Upper lobe of left lung (tissue), 6 donors: ENCODE measurements around the gene CATSPER3. TPM values are rescaled to one million over a fixed set of nuclear protein-coding genes. Genes with fewer than 3 reads are reported as not detected.

ENCODE experiments used
- ATAC-seq, 2 donors: fragments of 200-7000 bp; cut with Tn5 transposase; one replicate each; pipeline ENCODE4 v1.9.1; 2022; ENCODE audit warnings: mild to moderate bottlenecking in 2 of 2, moderate library complexity in 2 of 2; ENCODE audit not compliant: low FRiP score in 2 of 2
- DNase-seq, 2 donors: peaks; one replicate each; pipeline ENCODE4 v3.0.0-alpha.2; 2019 to 2020
- H3K27ac ChIP-seq, 4 donors: fragments of 200-600 bp; sonication (generic); one replicate each; pipeline ENCODE4 v1.5.1; 2016 to 2019
- H3K27me3 ChIP-seq, 4 donors: fragments of 200-600 bp; sonication (generic); one replicate each; pipeline ENCODE4 v1.5.1; 2017 to 2019
- H3K36me3 ChIP-seq, 4 donors: fragments of 200-600 bp; sonication (generic); one replicate each; pipeline ENCODE4 v1.5.1; 2016 to 2019
- H3K4me1 ChIP-seq, 4 donors: fragments of 200-600 bp; sonication (generic); one replicate each; pipeline ENCODE4 v1.5.1; 2018 to 2019
- H3K4me3 ChIP-seq, 4 donors: fragments of 200-600 bp; sonication (generic); one replicate each; pipeline ENCODE4 v1.5.1; 2017 to 2019; ENCODE audit warnings: mild to moderate bottlenecking in 2 of 4, moderate library complexity in 1 of 4
- H3K9me3 ChIP-seq, 4 donors: fragments of 200-600 bp; sonication (generic); one replicate each; pipeline ENCODE4 v1.5.1; 2018 to 2019
- EP300 ChIP-seq, 4 donors: sonication (generic); formaldehyde crosslinking; IDR thresholded peaks; one replicate each; pipeline ENCODE4 v1.5.1; 2017; ENCODE audit warnings: antibody characterized with exemption in 4 of 4, control low read depth in 2 of 4
- POLR2A ChIP-seq, 4 donors: fragments of 450-650 bp; IDR thresholded peaks; one replicate each; pipeline ENCODE4 v1.5.1; 2016 to 2017; ENCODE audit warnings: antibody characterized with exemption in 4 of 4, mild to moderate bottlenecking in 2 of 4
- POLR2AphosphoS5 ChIP-seq, 2 donors: sonication (generic); formaldehyde crosslinking; IDR thresholded peaks; one replicate each; pipeline ENCODE4 v1.5.1; 2017; ENCODE audit warnings: antibody characterized with exemption in 2 of 2
- WGBS, 2 donors: methylation state at CpG; one replicate each; pipeline ENCODE4 v1.1.5; 2017 to 2018; 5-methylcytosine and 5-hydroxymethylcytosine counted together
- total RNA-seq, 6 donors: library from RNA; depleted of rRNA in 4 of 6; stranded (reverse); fragments of >200 nt in 4 of 6; gene quantifications; one replicate each; pipeline versions ENCODE4 v1.1.0 to v1.2.1, GENCODE V29; 2016 to 2021
- TF ChIP-seq, protein P1 (sequence below), 6 experiments: fragments of 450-650 bp in 4 of 6; fragments of 200-600 bp in 2 of 6; sonication (generic) in 2 of 6; IDR thresholded peaks; one replicate each; pipeline ENCODE4 v1.5.1; 2016 to 2019; ENCODE audit warnings: antibody characterized with exemption in 6 of 6
- donor health status: DM: no; HTN: no; CAD: no; lungs with moderate emphysema.
- donor health status: DM: no; HTN: yes; CAD: no; lungs with severe emphysema.

Gene CATSPER3
- total RNA-seq, 6 donors from 2014 or later = 0.67 to 1.7 TPM; not detected in 4

DNA sequence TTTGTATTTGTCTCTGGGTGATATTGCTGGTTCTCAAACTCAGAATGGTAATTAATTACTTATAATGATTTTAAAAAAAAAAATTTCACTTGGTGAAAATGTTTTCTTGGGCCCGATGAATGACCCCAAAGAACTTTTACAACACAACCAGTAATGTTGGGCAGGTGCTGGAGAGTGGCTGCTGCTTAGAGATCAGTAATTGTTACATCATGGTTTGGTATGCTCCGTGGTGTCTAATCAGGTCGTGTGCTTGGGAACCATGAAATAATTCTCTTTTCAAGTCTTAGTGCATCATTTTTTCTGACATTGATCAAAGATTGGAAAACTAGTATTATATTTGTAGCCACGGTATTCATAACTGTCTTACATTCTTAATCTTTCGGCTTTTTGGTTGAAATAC is 33.5 kb upstream of the CATSPER3 start:
- H3K27me3 ChIP-seq = no peaks in the 10 kb centered on the region
- ATAC-seq (no peak), DNase-seq (no peak)
- no peak overlapping the region for H3K27ac ChIP-seq
- peaks cover 0 to 53% (median 22%) of the 10 kb centered on the region in 4 donors for H3K36me3 ChIP-seq
- no peak overlapping the region for H3K4me3 ChIP-seq
- no peaks in the 10 kb centered on the region for H3K9me3 ChIP-seq
- WGBS, 2 donors = 94% methylated on average over 5 of the region's 5 CpGs
- TF ChIP-seq POLR2A (IDR thresholded peaks at IDR 0.05) (no peak), EP300 (IDR thresholded peaks at IDR 0.05) (no peak), POLR2AphosphoS5 (IDR thresholded peaks at IDR 0.05) (no peak)
- TF ChIP-seq, protein P1, sequence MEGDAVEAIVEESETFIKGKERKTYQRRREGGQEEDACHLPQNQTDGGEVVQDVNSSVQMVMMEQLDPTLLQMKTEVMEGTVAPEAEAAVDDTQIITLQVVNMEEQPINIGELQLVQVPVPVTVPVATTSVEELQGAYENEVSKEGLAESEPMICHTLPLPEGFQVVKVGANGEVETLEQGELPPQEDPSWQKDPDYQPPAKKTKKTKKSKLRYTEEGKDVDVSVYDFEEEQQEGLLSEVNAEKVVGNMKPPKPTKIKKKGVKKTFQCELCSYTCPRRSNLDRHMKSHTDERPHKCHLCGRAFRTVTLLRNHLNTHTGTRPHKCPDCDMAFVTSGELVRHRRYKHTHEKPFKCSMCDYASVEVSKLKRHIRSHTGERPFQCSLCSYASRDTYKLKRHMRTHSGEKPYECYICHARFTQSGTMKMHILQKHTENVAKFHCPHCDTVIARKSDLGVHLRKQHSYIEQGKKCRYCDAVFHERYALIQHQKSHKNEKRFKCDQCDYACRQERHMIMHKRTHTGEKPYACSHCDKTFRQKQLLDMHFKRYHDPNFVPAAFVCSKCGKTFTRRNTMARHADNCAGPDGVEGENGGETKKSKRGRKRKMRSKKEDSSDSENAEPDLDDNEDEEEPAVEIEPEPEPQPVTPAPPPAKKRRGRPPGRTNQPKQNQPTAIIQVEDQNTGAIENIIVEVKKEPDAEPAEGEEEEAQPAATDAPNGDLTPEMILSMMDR (IDR thresholded peaks at IDR 0.05) = no peak
- H3K4me1 ChIP-seq = no peaks in the 10 kb centered on the region

DNA sequence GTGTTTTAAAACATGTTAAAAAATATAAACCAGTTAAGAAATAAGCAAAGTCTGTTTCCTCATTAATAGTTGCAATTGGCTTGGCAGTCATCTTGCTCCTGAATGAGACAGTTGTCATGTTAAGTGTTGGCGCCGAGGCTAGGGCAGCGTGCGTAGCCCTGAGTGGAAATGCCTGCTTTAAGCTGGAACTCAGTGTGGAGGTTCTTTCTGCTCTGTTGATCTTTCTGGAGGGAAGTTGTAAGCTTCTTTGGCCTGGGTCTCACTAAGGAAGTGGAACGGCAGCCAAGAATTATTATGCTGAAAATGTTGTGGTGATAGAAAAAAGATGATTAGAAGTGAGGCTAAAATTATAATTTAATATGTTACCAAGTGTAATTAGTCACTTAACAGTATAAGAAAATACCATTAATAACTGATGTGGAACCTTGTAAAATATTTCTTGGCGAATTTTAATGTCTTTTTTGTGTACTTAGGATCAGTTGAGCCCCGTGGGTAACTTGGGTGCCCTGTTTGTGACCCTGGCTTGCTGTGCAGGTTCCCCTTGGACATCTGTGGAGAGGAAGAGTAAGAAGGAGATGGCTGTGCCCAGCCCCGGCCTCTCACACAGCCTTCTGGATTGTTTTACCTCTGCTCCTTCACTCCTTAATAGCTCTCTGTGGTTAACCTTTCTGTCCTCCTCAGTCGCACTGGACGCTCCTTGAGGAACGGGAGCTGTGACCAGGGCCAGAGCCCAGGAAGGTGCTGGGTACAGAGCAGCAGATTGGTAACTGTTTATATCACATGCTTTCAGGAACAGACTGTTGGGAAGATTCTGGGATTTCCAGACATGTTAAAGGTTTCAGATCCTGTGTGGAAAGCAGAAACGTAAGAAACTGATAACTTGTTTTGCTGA is 31.8 kb upstream of the CATSPER3 start:
- no peak for TF ChIP-seq POLR2AphosphoS5 (IDR thresholded peaks at IDR 0.05)
- TF ChIP-seq, protein P1 (IDR thresholded peaks at IDR 0.05) = no peak
- no peak for TF ChIP-seq EP300 (IDR thresholded peaks at IDR 0.05)
- no peak for TF ChIP-seq POLR2A (IDR thresholded peaks at IDR 0.05)
- H3K27me3 ChIP-seq = no peaks in the 10 kb centered on the region
- H3K27ac ChIP-seq = no peak overlapping the region
- WGBS, 2 donors = 78% methylated on average over 12 of the region's 12 CpGs
- no peak for ATAC-seq
- no peaks in the 10 kb centered on the region for H3K4me1 ChIP-seq
- peaks cover 0 to 37% (median 15%) of the 10 kb centered on the region in 4 donors for H3K36me3 ChIP-seq
- no peak for DNase-seq
- H3K4me3 ChIP-seq = no peak overlapping the region
- H3K9me3 ChIP-seq = no peaks in the 10 kb centered on the region

DNA sequence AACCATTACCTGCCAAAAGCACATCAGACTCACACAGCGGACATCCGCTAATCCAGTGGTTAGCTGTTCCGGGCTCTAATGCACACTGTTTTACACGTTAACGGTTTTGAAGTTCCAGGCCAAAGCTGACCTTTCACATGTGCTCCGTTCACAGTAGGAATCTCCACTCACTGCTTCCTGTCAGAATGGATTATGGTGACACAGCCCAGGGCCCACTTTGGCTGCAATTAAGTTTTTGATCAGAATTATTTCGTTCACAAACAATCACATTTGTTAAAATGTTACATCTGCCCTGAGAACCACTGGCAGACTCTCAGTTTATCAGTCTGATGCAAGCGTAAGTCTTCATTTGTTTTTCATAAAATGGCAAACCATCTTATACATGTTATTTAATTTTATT is 30.2 kb upstream of the CATSPER3 start:
- H3K27me3 ChIP-seq = no peaks in the 10 kb centered on the region
- ATAC-seq (no peak), DNase-seq (no peak)
- TF ChIP-seq POLR2AphosphoS5 (IDR thresholded peaks at IDR 0.05) = no peak
- no peak for TF ChIP-seq POLR2A (IDR thresholded peaks at IDR 0.05)
- no peak for TF ChIP-seq EP300 (IDR thresholded peaks at IDR 0.05)
- TF ChIP-seq, protein P1 (IDR thresholded peaks at IDR 0.05) = no peak
- no peak overlapping the region for H3K27ac ChIP-seq
- H3K4me3 ChIP-seq = no peak overlapping the region
- no peaks in the 10 kb centered on the region for H3K4me1 ChIP-seq
- peaks cover 0 to 24% (median 11%) of the 10 kb centered on the region in 4 donors for H3K36me3 ChIP-seq
- 94 to 98% methylated on average over 8 of the region's 8 CpGs for WGBS, 2 donors
- H3K9me3 ChIP-seq = no peaks in the 10 kb centered on the region

DNA sequence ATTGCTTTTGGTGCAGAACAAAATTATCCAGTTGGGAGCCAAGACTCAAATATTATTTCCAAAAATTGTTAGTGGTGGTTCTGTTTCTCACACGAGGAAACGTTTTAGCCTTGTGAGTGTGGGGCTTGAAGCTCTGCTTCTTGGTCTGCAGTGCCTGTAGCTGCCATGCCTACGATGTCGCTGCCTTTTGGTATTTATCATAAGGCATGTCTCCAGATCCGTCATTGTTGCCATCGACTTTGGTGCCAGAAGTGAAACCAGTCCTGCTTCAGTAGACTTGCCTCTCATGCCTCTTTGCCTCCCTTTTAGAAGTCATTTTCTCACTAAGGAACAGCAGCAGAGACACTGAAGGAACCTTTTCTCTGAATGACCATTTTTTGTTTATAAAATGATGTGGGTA is 29.7 kb upstream of the CATSPER3 start:
- Histone ChIP-seq H3K4me3 (no peak overlapping the region), H3K27ac (no peak overlapping the region), H3K9me3 (no peaks in the 10 kb centered on the region), H3K27me3 (no peaks in the 10 kb centered on the region), H3K36me3 (peaks cover 0 to 19% (median 10%) of the 10 kb centered on the region in 4 donors), H3K4me1 (no peaks in the 10 kb centered on the region)
- no peak for ATAC-seq
- no peak for TF ChIP-seq POLR2A (IDR thresholded peaks at IDR 0.05)
- no peak for TF ChIP-seq POLR2AphosphoS5 (IDR thresholded peaks at IDR 0.05)
- TF ChIP-seq EP300 (IDR thresholded peaks at IDR 0.05) = no peak
- TF ChIP-seq, protein P1 (IDR thresholded peaks at IDR 0.05) = no peak
- WGBS, 2 donors = 92 to 95% methylated on average over 6 of the region's 6 CpGs
- no peak for DNase-seq
